Endothelial cell of umbilical vein (primary cell): ENCODE measurements around the gene TRAPPC3. TPM values are rescaled to one million over a fixed set of nuclear protein-coding genes. Genes with fewer than 3 reads are reported as not detected.

Experiments
- BruUV-seq: library from RNA; stranded (reverse); fragments of 400-500 nt; replicated peaks from 2 replicates; lab custom pipeline; 2021; lab: Mats Ljungman, UMichigan
- CTCF ChIA-PET: fragments of 300-600, 350-600 bp; sonication (Branson Sonifier 250); formaldehyde crosslinking; loops from one replicate; lab custom pipeline; 2021; ENCODE audit warnings: antibody characterized with exemption, inconsistent platforms; lab: Charles Lee
- POLR2A ChIA-PET: fragments of 300-600, 350-600 bp; sonication (Branson Sonifier 250); formaldehyde crosslinking; loops from one replicate; lab custom pipeline; 2021; ENCODE audit warnings: antibody characterized with exemption, inconsistent platforms; lab: Charles Lee
- DNase-seq: peaks from one replicate; pipeline ENCODE4 v3.0.0-alpha.2; 2011; ENCODE audit warnings: low read depth, low spot score
- FAIRE-seq: peaks from 2 replicates; lab custom pipeline; 2011; peaks lifted over from hg19 to GRCh38; lab: Jason Lieb, UNC
- H2AFZ ChIP-seq: 2 replicates; pipeline ENCODE4 v1.6.0; 2012; ENCODE audit warnings: low read depth, low read length, control low read depth, inconsistent platforms
- H3K27ac ChIP-seq: 2 replicates; pipeline ENCODE4 v1.5.1; 2011; ENCODE audit warnings: low read depth, mild to moderate bottlenecking, control low read depth, low read length, moderate library complexity; ENCODE audit not compliant: insufficient read depth
- H3K27me3 ChIP-seq, 2 experiments: 2 replicates each; pipeline versions ENCODE4 v1.6.0 to v1.6.1; 2011; ENCODE audit warnings: low read length in 2 of 2, mixed read lengths in 1 of 2; ENCODE audit not compliant: control insufficient read depth in 2 of 2, insufficient read depth in 2 of 2
- H3K36me3 ChIP-seq, 2 experiments: 2 replicates in 1 of 2; 3 replicates in 1 of 2; pipeline ENCODE4 v1.5.1; 2011; ENCODE audit warnings: low read length in 2 of 2, mild to moderate bottlenecking in 1 of 2, moderate library complexity in 1 of 2; ENCODE audit not compliant: control insufficient read depth in 2 of 2, insufficient read depth in 2 of 2; ENCODE audit errors: extremely low read depth in 1 of 2
- H3K4me1 ChIP-seq: 3 replicates; pipeline ENCODE4 v1.5.1; 2011; ENCODE audit warnings: mild to moderate bottlenecking, low read length; ENCODE audit not compliant: control insufficient read depth, insufficient read depth; ENCODE audit errors: extremely low read depth
- H3K4me2 ChIP-seq: 2 replicates; pipeline ENCODE4 v1.6.1; 2011; ENCODE audit warnings: low read length, control low read depth, mixed read lengths; ENCODE audit not compliant: insufficient read depth
- H3K4me3 ChIP-seq, 3 experiments: fragments of 200-600 bp in 1 of 3; sonication (generic), shearing (Covaris generic) in 1 of 3; replicated peaks in 1 of 3; 2 replicates each; pipeline ENCODE4 v1.5.1; 2011 to 2016; ENCODE audit warnings: control low read depth in 3 of 3, low read length in 3 of 3, mild to moderate bottlenecking in 2 of 3, inconsistent platforms in 1 of 3, low read depth in 1 of 3, moderate library complexity in 1 of 3; ENCODE audit not compliant: insufficient read depth in 1 of 3
- H3K79me2 ChIP-seq: 2 replicates; pipeline ENCODE4 v1.6.0; 2012; ENCODE audit warnings: low read length, inconsistent platforms; ENCODE audit not compliant: control insufficient read depth, insufficient read depth
- H3K9ac ChIP-seq: replicated peaks from 2 replicates; pipeline ENCODE3; 2011; ENCODE audit warnings: low read length, control low read depth; ENCODE audit not compliant: insufficient read depth; ENCODE audit errors: extremely low read depth
- H3K9me1 ChIP-seq: replicated peaks from 3 replicates; pipeline ENCODE4 v1.6.0; 2011; ENCODE audit warnings: mild to moderate bottlenecking, low read length; ENCODE audit not compliant: control insufficient read depth, insufficient read depth; ENCODE audit errors: extremely low read depth
- H3K9me3 ChIP-seq: replicated peaks from 2 replicates; pipeline ENCODE4 v1.5.1; 2012; ENCODE audit warnings: low read length, inconsistent platforms; ENCODE audit not compliant: control insufficient read depth, insufficient read depth
- H4K20me1 ChIP-seq: replicated peaks from 2 replicates; pipeline ENCODE3; 2011; ENCODE audit warnings: mild to moderate bottlenecking, low read length; ENCODE audit not compliant: control insufficient read depth, insufficient read depth; ENCODE audit errors: extremely low read depth
- EZH2 ChIP-seq: IDR thresholded peaks from 2 replicates; pipeline ENCODE4 v1.6.1; 2012; ENCODE audit warnings: borderline replicate concordance, low read depth, mild to moderate bottlenecking, moderate library complexity, low read length, inconsistent platforms; ENCODE audit not compliant: severe bottlenecking
- FOS ChIP-seq: IDR thresholded peaks from 2 replicates; pipeline ENCODE4 v1.6.1; 2011; ENCODE audit warnings: mild to moderate bottlenecking, low read length, moderate library complexity, borderline replicate concordance; ENCODE audit not compliant: insufficient read depth
- GATA2 ChIP-seq: IDR thresholded peaks from 2 replicates; pipeline ENCODE4 v1.7.0; 2011; ENCODE audit warnings: low read depth, mild to moderate bottlenecking, moderate library complexity, mixed read lengths, low read length; ENCODE audit not compliant: insufficient read length, insufficient read depth
- POLR2AphosphoS5 ChIP-seq: IDR thresholded peaks from 2 replicates; pipeline ENCODE4 v1.6.1; 2012; ENCODE audit warnings: low read depth, mild to moderate bottlenecking, control low read depth, low read length, moderate library complexity; ENCODE audit not compliant: insufficient read depth
- dilution Hi-C: fragments of 300-500 bp; cut with MboI; formaldehyde crosslinking; loops from one replicate; pipeline ENCODE4 v1.15.0; 2019; ENCODE audit warnings: low sequenced_read_pairs; ENCODE audit not compliant: extremely low pct_ligation_motif_present
- intact Hi-C: fragments of 100-400 bp; cut with micrococcal nuclease; formaldehyde crosslinking; loops from one replicate; pipeline ENCODE4 v1.10.0; 2022
- polyA plus RNA-seq, 4 experiments: library from polyadenylated mRNA; depleted of rRNA in 3 of 4; stranded (reverse) in 3 of 4; unstranded in 1 of 4; fragments of >200 nt; gene quantifications; 2 replicates each; pipeline versions ENCODE4 v1.2.1 to v1.2.3, GENCODE V29; 2011 to 2012; ENCODE audit warnings: missing spikeins in 1 of 4
- total RNA-seq: library from RNA; stranded (reverse); gene quantifications from 2 replicates; pipeline ENCODE4 v1.2.3, GENCODE V29; 2021
- TF ChIP-seq, protein P1 (sequence below): IDR thresholded peaks from 2 replicates; pipeline ENCODE4 v1.6.1; 2011; ENCODE audit not compliant: insufficient read depth, insufficient read length

The TRAPPC3 gene
- total and polyA plus RNA-seq, 2 donors (not counting 3 experiments of a cell fraction or from before 2014, with no cell fraction given), result 93.4 to 125 TPM

GRCh38 chr1:36165145-36165544, 15.9 kb upstream of the TRAPPC3 start:
- H2AFZ ChIP-seq, result no peak overlapping the region
- no TSS peak for BruUV-seq
- H3K9ac ChIP-seq, result no peak overlapping the region
- H3K27me3 ChIP-seq, result no peaks in the 10 kb centered on the region
- no peak overlapping the region for H3K4me3 ChIP-seq
- no peak for DNase-seq
- intact Hi-C loops, result no loop called here
- ChIA-PET POLR2A (no interaction called here), CTCF (interaction anchor here (1.5 to 2.1 kb wide), 2 partner anchors 14 to 23 kb away, joined by 3 to 9 read pairs; no protein-coding TSS in a partner anchor)
- peaks cover 6% of the 10 kb centered on the region for H4K20me1 ChIP-seq
- TF ChIP-seq EZH2 (no peak), GATA2 (no peak)
- H3K27ac ChIP-seq, result no peak overlapping the region
- no peaks in the 10 kb centered on the region for H3K9me1 ChIP-seq
- no peak for FAIRE-seq
- H3K4me1 ChIP-seq, result peaks cover 26% of the 10 kb centered on the region
- H3K4me2 ChIP-seq, result no peak overlapping the region
- peaks cover 8 to 12% of the 10 kb centered on the region in 2 experiments for H3K36me3 ChIP-seq
- dilution Hi-C loops, result no loop called here
- H3K79me2 ChIP-seq, result peaks cover 92% of the 10 kb centered on the region
- no peaks in the 10 kb centered on the region for H3K9me3 ChIP-seq

- H3K36me3 ChIP-seq, result peaks cover 8% of the 10 kb centered on the region in 2 experiments
- H3K9me3 ChIP-seq, result no peaks in the 10 kb centered on the region
- intact Hi-C loops, result no loop called here
- H3K27ac ChIP-seq, result no peak overlapping the region
- H3K4me3 ChIP-seq, result no peak overlapping the region
- ChIA-PET CTCF (interaction anchor here (1.5 to 2.1 kb wide), 2 partner anchors 13 to 24 kb away, joined by 3 to 9 read pairs; no protein-coding TSS in a partner anchor), POLR2A (no interaction called here)
- no peaks in the 10 kb centered on the region for H3K27me3 ChIP-seq
- no peak overlapping the region for H3K9ac ChIP-seq
- no peak overlapping the region for H2AFZ ChIP-seq
- DNase-seq (no peak), FAIRE-seq (no peak)
- H3K4me1 ChIP-seq, result peaks cover 34% of the 10 kb centered on the region
- no peak overlapping the region for H3K4me2 ChIP-seq
- no TSS peak for BruUV-seq
- peaks cover 93% of the 10 kb centered on the region for H3K79me2 ChIP-seq
- dilution Hi-C loops, result no loop called here
- no peaks in the 10 kb centered on the region for H3K9me1 ChIP-seq
- TF ChIP-seq, protein P1, sequence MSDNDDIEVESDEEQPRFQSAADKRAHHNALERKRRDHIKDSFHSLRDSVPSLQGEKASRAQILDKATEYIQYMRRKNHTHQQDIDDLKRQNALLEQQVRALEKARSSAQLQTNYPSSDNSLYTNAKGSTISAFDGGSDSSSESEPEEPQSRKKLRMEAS, result no peak
- no peak for TF ChIP-seq FOS
- TF ChIP-seq POLR2AphosphoS5, result no peak
- peaks cover 6% of the 10 kb centered on the region for H4K20me1 ChIP-seq
Measured at GRCh38 chr1:36164361-36164760, 15.1 kb upstream of the TRAPPC3 start.
